RWPE2 (cell line): Measurements from ENCODE around the gene SASH1.

Experiments used
- ATAC-seq: fragments of 200-7000 bp; cut with Tn5 transposase; 3 replicates; pipeline ENCODE4 v1.9.1; 2021; ENCODE audit warnings: low read depth
- DNase-seq: peaks from one replicate; pipeline ENCODE4 v3.0.0-alpha.2; 2020; ENCODE audit warnings: low spot score
- H3K27ac ChIP-seq: fragments of 450-650 bp; 2 replicates; pipeline ENCODE4 v1.5.1; 2017; ENCODE audit warnings: mild to moderate bottlenecking; ENCODE audit not compliant: poor library complexity, severe bottlenecking
- H3K27me3 ChIP-seq: fragments of 250-450 bp; sonication (Bioruptor Pico); 2 replicates; pipeline ENCODE4 v1.5.1; 2021; ENCODE audit warnings: mild to moderate bottlenecking, moderate library complexity; ENCODE audit not compliant: insufficient read depth, poor library complexity, severe bottlenecking
- H3K36me3 ChIP-seq: fragments of 250-450 bp; sonication (Bioruptor Pico); 2 replicates; pipeline ENCODE4 v1.5.1; 2020; ENCODE audit warnings: low read depth, mild to moderate bottlenecking, moderate library complexity
- H3K4me1 ChIP-seq: fragments of 250-450 bp; sonication (Bioruptor Pico); 2 replicates; pipeline ENCODE4 v1.5.1; 2021; ENCODE audit warnings: mild to moderate bottlenecking, moderate library complexity; ENCODE audit not compliant: insufficient read depth, poor library complexity, severe bottlenecking
- H3K4me3 ChIP-seq: fragments of 250-450 bp; sonication (Bioruptor Pico); 2 replicates; pipeline ENCODE4 v1.5.1; 2021; ENCODE audit warnings: mild to moderate bottlenecking, moderate library complexity; ENCODE audit not compliant: severe bottlenecking
- H3K9me3 ChIP-seq: fragments of 250-450 bp; sonication (Bioruptor Pico); 2 replicates; pipeline ENCODE4 v1.5.1; 2021; ENCODE audit warnings: mild to moderate bottlenecking, moderate library complexity; ENCODE audit not compliant: severe bottlenecking
- CTCF ChIP-seq: fragments of 450-650 bp; IDR thresholded peaks from one replicate; pipeline ENCODE4 v1.5.1; 2017; ENCODE audit warnings: mild to moderate bottlenecking, moderate library complexity; ENCODE audit not compliant: poor library complexity, severe bottlenecking

Gene SASH1

GRCh38 chr6:148467926-148468325 is 125.3 kb downstream of the SASH1 start:
- Histone ChIP-seq H3K27ac (no peak overlapping the region), H3K4me3 (no peak overlapping the region), H3K36me3 (no peaks in the 10 kb centered on the region), H3K27me3 (no peaks in the 10 kb centered on the region), H3K9me3 (no peaks in the 10 kb centered on the region), H3K4me1 (no peaks in the 10 kb centered on the region)
- DNase-seq (no peak), ATAC-seq (no peak)
- TF ChIP-seq CTCF, result no peak

GRCh38 chr6:148470156-148470555 is 127.5 kb downstream of the SASH1 start:
- no peak overlapping the region for H3K4me3 ChIP-seq
- no peak overlapping the region for H3K27ac ChIP-seq
- no peak for DNase-seq
- TF ChIP-seq CTCF, result no peak
- H3K36me3 ChIP-seq, result peaks cover 4% of the 10 kb centered on the region; the same call in 1 of the 2 replicates
- no peaks in the 10 kb centered on the region for H3K4me1 ChIP-seq
- no peaks in the 10 kb centered on the region for H3K27me3 ChIP-seq
- no peak for ATAC-seq
- no peaks in the 10 kb centered on the region for H3K9me3 ChIP-seq

GRCh38 chr6:148470606-148471465 is 128.2 kb downstream of the SASH1 start:
- no peak for ATAC-seq
- no peak for TF ChIP-seq CTCF
- H3K4me1 ChIP-seq, result no peaks in the 10 kb centered on the region

GRCh38 chr6:148471624-148472159 is 129.1 kb downstream of the SASH1 start:
- TF ChIP-seq CTCF, result no peak
- H3K4me3 ChIP-seq, result no peak overlapping the region
- H3K27ac ChIP-seq, result no peak overlapping the region
- DNase-seq (no peak), ATAC-seq (no peak)
- H3K9me3 ChIP-seq, result no peaks in the 10 kb centered on the region
- no peaks in the 10 kb centered on the region for H3K27me3 ChIP-seq
- no peaks in the 10 kb centered on the region for H3K4me1 ChIP-seq
- H3K36me3 ChIP-seq, result peaks cover 4% of the 10 kb centered on the region; the same call in 1 of the 2 replicates

More at GRCh38 chr6:148470606-148471465, 128.2 kb downstream of the SASH1 start:
- H3K36me3 ChIP-seq, result peaks cover 4% of the 10 kb centered on the region; the same call in 1 of the 2 replicates
- DNase-seq, result no peak
- no peak overlapping the region for H3K4me3 ChIP-seq
- H3K27ac ChIP-seq, result no peak overlapping the region
- H3K9me3 ChIP-seq, result no peaks in the 10 kb centered on the region
- no peaks in the 10 kb centered on the region for H3K27me3 ChIP-seq
